GM12891 (cell line): ENCODE results near the gene CLCF1.

Source experiments
- POLR2A ChIP-seq: IDR thresholded peaks from 2 replicates; pipeline ENCODE4 v1.6.1; 2011; ENCODE audit warnings: low read depth, low read length, control low read depth
- POLR2AphosphoS5 ChIP-seq: IDR thresholded peaks from 2 replicates; pipeline ENCODE4 v1.6.1; 2011; ENCODE audit warnings: low read depth, low read length, control low read depth

GRCh38 chr11:67418476-67419281 is 45.3 kb upstream of the CLCF1 start:
- TF ChIP-seq POLR2AphosphoS5 (no peak), POLR2A (no peak)
